ENCODE results near the gene TMEM222. TPM values are rescaled to one million over a fixed set of nuclear protein-coding genes. Genes with fewer than 3 reads are reported as not detected.

TMEM222 gene
- total RNA-seq, 1 experiment from 2014 or later: 28.7 TPM

DNA sequence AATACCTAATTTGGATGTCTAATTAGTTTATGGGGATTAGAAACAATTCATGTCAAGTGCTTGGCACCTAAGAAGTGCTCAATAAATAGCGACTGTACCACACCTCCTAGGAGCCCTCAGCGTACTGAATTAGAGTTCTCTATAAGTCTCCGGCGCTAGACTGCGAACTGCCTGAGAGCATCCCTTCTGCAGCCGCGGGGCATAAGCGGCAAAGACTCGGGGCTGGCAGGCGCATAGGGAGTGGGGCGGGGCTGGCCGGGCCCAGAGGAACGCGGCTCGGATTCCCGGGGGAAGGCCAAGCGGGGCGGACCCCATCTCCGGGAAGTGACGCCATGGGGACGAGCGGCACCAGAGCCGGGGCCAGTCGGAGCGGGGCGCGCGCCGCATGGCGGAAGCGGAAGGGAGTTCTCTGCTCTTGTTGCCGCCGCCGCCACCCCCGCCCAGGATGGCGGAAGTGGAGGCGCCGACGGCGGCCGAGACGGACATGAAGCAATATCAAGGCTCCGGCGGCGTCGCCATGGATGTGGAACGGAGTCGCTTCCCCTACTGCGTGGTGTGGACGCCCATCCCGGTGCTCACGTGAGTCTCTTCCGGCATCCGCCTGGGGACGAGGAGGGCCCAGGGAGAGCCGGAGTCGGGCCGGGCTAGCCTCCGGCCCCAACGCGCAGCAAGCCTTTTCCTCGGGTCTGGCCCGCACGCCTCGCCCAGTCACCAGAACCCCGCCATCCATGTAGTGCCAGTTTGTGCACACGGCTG is at the start of gene TMEM222 (continued):
- TF ChIP-seq ZNF512 (CRISPR knock-in tag; IDR thresholded peaks at IDR 0.05; ENCODE audit: borderline replicate concordance) (no peak), IRF1 (CRISPR knock-in tag; IDR thresholded peaks at IDR 0.05) (no peak), ZNF232 (CRISPR knock-in tag; IDR thresholded peaks at IDR 0.05) (peak; percentile 92; the same call in 1 of the 2 replicates), IRF2 (CRISPR knock-in tag; IDR thresholded peaks at IDR 0.05; ENCODE audit: borderline replicate concordance, low read depth) (no peak), ZBTB43 (CRISPR knock-in tag; IDR thresholded peaks at IDR 0.05) (peak; percentile 63), NFYB (CRISPR knock-in tag; conservative IDR thresholded peaks at IDR 0.05; ENCODE audit: low read depth) (peak; percentile 63), MAX (CRISPR knock-in tag; IDR thresholded peaks at IDR 0.05) (peak; percentile 91), EMX1 (CRISPR knock-in tag; IDR thresholded peaks at IDR 0.05) (0 out of 2 replicates have a peak, but pooled peaks have one; percentile 34), ATF6 (CRISPR knock-in tag; IDR thresholded peaks at IDR 0.05) (no peak), SP1 (CRISPR knock-in tag; conservative IDR thresholded peaks at IDR 0.05) (peak; percentile 97), E2F5 (CRISPR knock-in tag; IDR thresholded peaks at IDR 0.05) (peak; percentile 96; the same call in 1 of the 2 replicates), ATF1 (CRISPR knock-in tag; IDR thresholded peaks at IDR 0.05) (0 out of 2 replicates have a peak, but pooled peaks have one; percentile 71), MYBL2 (CRISPR knock-in tag; IDR thresholded peaks at IDR 0.05) (peak; percentile 89), JUN (CRISPR knock-in tag; IDR thresholded peaks at IDR 0.05) (no peak), SMAD3 (CRISPR knock-in tag; IDR thresholded peaks at IDR 0.05; ENCODE audit: borderline replicate concordance) (peak; percentile 73), NR1H2 (CRISPR knock-in tag; IDR thresholded peaks at IDR 0.05) (no peak)
- TF ChIP-seq, protein P1, sequence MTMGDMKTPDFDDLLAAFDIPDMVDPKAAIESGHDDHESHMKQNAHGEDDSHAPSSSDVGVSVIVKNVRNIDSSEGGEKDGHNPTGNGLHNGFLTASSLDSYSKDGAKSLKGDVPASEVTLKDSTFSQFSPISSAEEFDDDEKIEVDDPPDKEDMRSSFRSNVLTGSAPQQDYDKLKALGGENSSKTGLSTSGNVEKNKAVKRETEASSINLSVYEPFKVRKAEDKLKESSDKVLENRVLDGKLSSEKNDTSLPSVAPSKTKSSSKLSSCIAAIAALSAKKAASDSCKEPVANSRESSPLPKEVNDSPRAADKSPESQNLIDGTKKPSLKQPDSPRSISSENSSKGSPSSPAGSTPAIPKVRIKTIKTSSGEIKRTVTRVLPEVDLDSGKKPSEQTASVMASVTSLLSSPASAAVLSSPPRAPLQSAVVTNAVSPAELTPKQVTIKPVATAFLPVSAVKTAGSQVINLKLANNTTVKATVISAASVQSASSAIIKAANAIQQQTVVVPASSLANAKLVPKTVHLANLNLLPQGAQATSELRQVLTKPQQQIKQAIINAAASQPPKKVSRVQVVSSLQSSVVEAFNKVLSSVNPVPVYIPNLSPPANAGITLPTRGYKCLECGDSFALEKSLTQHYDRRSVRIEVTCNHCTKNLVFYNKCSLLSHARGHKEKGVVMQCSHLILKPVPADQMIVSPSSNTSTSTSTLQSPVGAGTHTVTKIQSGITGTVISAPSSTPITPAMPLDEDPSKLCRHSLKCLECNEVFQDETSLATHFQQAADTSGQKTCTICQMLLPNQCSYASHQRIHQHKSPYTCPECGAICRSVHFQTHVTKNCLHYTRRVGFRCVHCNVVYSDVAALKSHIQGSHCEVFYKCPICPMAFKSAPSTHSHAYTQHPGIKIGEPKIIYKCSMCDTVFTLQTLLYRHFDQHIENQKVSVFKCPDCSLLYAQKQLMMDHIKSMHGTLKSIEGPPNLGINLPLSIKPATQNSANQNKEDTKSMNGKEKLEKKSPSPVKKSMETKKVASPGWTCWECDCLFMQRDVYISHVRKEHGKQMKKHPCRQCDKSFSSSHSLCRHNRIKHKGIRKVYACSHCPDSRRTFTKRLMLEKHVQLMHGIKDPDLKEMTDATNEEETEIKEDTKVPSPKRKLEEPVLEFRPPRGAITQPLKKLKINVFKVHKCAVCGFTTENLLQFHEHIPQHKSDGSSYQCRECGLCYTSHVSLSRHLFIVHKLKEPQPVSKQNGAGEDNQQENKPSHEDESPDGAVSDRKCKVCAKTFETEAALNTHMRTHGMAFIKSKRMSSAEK (CRISPR knock-in tag; IDR thresholded peaks at IDR 0.05; ENCODE audit: borderline replicate concordance): no peak
